Lung (tissue), 12 donors: ENCODE data around the gene PKP1. TPM values are rescaled to one million over a fixed set of nuclear protein-coding genes. Genes with fewer than 3 reads are reported as not detected.

ENCODE experiments used
- ATAC-seq: fragments of 200-7000 bp; cut with Tn5 transposase; one replicate; pipeline ENCODE4 v1.9.1; 2020; ENCODE audit warnings: moderate number of reproducible peaks; ENCODE audit not compliant: insufficient read depth, low FRiP score
- DNase-seq, 3 donors: peaks; one replicate each; pipeline ENCODE4 v3.0.0-alpha.2; 2013 to 2017
- H3K27ac ChIP-seq, 2 donors: one replicate each; pipeline ENCODE4 v1.5.1; 2013; ENCODE audit warnings: mild to moderate bottlenecking in 2 of 2, moderate library complexity in 2 of 2, control low read depth in 1 of 2, inconsistent platforms in 1 of 2, low read depth in 1 of 2, low read length in 1 of 2
- H3K27me3 ChIP-seq, 3 donors: one replicate each; pipeline ENCODE4 v1.5.1; 2013; ENCODE audit warnings: low read length in 2 of 3; ENCODE audit not compliant: control insufficient read depth in 3 of 3, insufficient read depth in 3 of 3
- H3K36me3 ChIP-seq, 4 donors: one replicate each; pipeline ENCODE4 v1.5.1; 2013; ENCODE audit warnings: low read length in 4 of 4, mild to moderate bottlenecking in 1 of 4, moderate library complexity in 1 of 4; ENCODE audit not compliant: control insufficient read depth in 4 of 4, insufficient read depth in 4 of 4
- H3K4me1 ChIP-seq, 5 donors: one replicate each; pipeline ENCODE4 v1.5.1; 2013; ENCODE audit warnings: low read length in 5 of 5, mild to moderate bottlenecking in 2 of 5, moderate library complexity in 1 of 5; ENCODE audit not compliant: control insufficient read depth in 5 of 5, insufficient read depth in 5 of 5
- H3K4me3 ChIP-seq: one replicate; pipeline ENCODE4 v1.5.1; 2013; ENCODE audit warnings: mild to moderate bottlenecking, control low read depth, moderate library complexity
- H3K9ac ChIP-seq, 2 donors: one replicate each; pipeline ENCODE4 v1.5.1; 2013; ENCODE audit warnings: low read length in 2 of 2, control low read depth in 1 of 2; ENCODE audit not compliant: insufficient read depth in 1 of 2
- H3K9me3 ChIP-seq, 4 donors: one replicate each; pipeline ENCODE4 v1.5.1; 2013; ENCODE audit warnings: low read length in 3 of 4, mild to moderate bottlenecking in 1 of 4, moderate library complexity in 1 of 4; ENCODE audit not compliant: control insufficient read depth in 4 of 4, insufficient read depth in 3 of 4
- CTCF ChIP-seq: IDR thresholded peaks from 2 replicates; pipeline ENCODE4 v1.5.1; 2012; ENCODE audit warnings: mild to moderate bottlenecking; ENCODE audit errors: control extremely low read depth, extremely low read depth
- WGBS, 2 donors: extraction: QIAGEN DNeasy Blood & Tissue Kit; methylation state at CpG; one replicate each; pipeline ENCODE4 v1.1.7; 2013; 5-methylcytosine and 5-hydroxymethylcytosine counted together
- polyA plus RNA-seq, 2 donors: library from polyadenylated mRNA; stranded (reverse); fragments of 200-250 nt; gene quantifications; one replicate each; pipeline ENCODE4 v1.2.1, GENCODE V29; 2013
- total RNA-seq, 2 donors: library from RNA; depleted of rRNA in 1 of 2; stranded (reverse); fragments of >200 nt in 1 of 2; gene quantifications; one replicate each; pipeline ENCODE4 v1.2.1, GENCODE V29; 2014 to 2021
- donor health status: control.
- donor health status: control.
- donor health status: Bipolar disorder and iron deficiency.
- donor health status: healthy.
- donor health status: DM: yes; HTN: yes; CAD: no.

Gene PKP1
- total and polyA plus RNA-seq, 4 donors: 0.88 to 14.2 (median 3.1) TPM

- H3K36me3 ChIP-seq: no peaks in the 10 kb centered on the region
- DNase-seq: no peak
- peaks cover 0 to 18% (median 6%) of the 10 kb centered on the region in 5 donors for H3K4me1 ChIP-seq
- no peak for TF ChIP-seq CTCF
- peaks cover 3 to 33% (median 33%) of the 10 kb centered on the region in 3 donors for H3K27me3 ChIP-seq
- H3K9me3 ChIP-seq: peaks cover 0 to 3% (median 0%) of the 10 kb centered on the region in 4 donors
- ATAC-seq: no peak
- 78 to 79% methylated on average over 6 of the region's 6 CpGs for WGBS, 2 donors
- H3K4me3 ChIP-seq: peak overlapping the region; percentile 5
- H3K9ac ChIP-seq: no peak overlapping the region
- H3K27ac ChIP-seq: no peak overlapping the region
These were observed 1.3 kb downstream of the PKP1 start for GRCh38 chr1:201284636-201285035.

- H3K4me1 ChIP-seq: peaks cover 0 to 17% (median 6%) of the 10 kb centered on the region in 5 donors
- no peak overlapping the region for H3K4me3 ChIP-seq
- no peaks in the 10 kb centered on the region for H3K36me3 ChIP-seq
- H3K27ac ChIP-seq: no peak overlapping the region
- WGBS, 2 donors: 82 to 87% methylated on average over 7 of the region's 7 CpGs
- H3K9me3 ChIP-seq: peaks cover 0 to 3% (median 0%) of the 10 kb centered on the region in 4 donors
- H3K27me3 ChIP-seq: peaks cover 3 to 33% (median 33%) of the 10 kb centered on the region in 3 donors
- H3K9ac ChIP-seq: no peak overlapping the region
- no peak for ATAC-seq
- no peak for DNase-seq
- no peak for TF ChIP-seq CTCF
These were observed 2.5 kb downstream of the PKP1 start for GRCh38 chr1:201285846-201286245.

GRCh38 chr1:201286445-201286844 is 3.1 kb downstream of the PKP1 start:
- Histone ChIP-seq H3K27me3 (peaks cover 3 to 33% (median 32%) of the 10 kb centered on the region in 3 donors), H3K9me3 (peaks cover 0 to 3% (median 0%) of the 10 kb centered on the region in 4 donors)

More at GRCh38 chr1:201286445-201286844, 3.1 kb downstream of the PKP1 start:
- H3K36me3 ChIP-seq: no peaks in the 10 kb centered on the region
- 68 to 86% methylated on average over 1 of the region's 1 CpG for whole genome bisulfite sequencing, 2 donors
- H3K9ac ChIP-seq: no peak overlapping the region
- no peak for DNase-seq
- H3K27ac ChIP-seq: no peak overlapping the region
- no peak overlapping the region for H3K4me3 ChIP-seq
- no peak for ATAC-seq
- peaks cover 0 to 17% (median 6%) of the 10 kb centered on the region in 5 donors for H3K4me1 ChIP-seq
- TF ChIP-seq CTCF: no peak
